Activated T-cell treated with anti-CD3 and anti-CD28 coated beads, Interleukin-2, amount 50 U/mL, for 4 hours (primary cell): ENCODE results near the gene GNAL. TPM values are rescaled to one million over a fixed set of nuclear protein-coding genes. Genes with fewer than 3 reads are reported as not detected.
"Not testable (repeated sequence)": the region's sequence is repeated elsewhere in the genome, so short reads cannot be mapped to it uniquely, and the experiment has no call there.

Experiments
- ATAC-seq, 2 donors: fragments of 200-7000 bp; cut with Tn5 transposase; one replicate each; pipeline ENCODE4 v1.10.0; 2021
- DNase-seq: peaks from one replicate; pipeline ENCODE4 v3.0.0-alpha.2; 2020
- H3K27me3 Mint-ChIP-seq: one replicate; pipeline ENCODE4 v1.8.0; 2021; ENCODE audit warnings: low read depth, mixed read lengths
- H3K36me3 Mint-ChIP-seq: one replicate; pipeline ENCODE4 v1.8.0; 2022; ENCODE audit warnings: mixed read lengths; ENCODE audit not compliant: insufficient read depth
- H3K4me1 Mint-ChIP-seq: one replicate; pipeline ENCODE4 v1.8.0; 2021; ENCODE audit warnings: low read depth, mixed read lengths
- H3K4me3 Mint-ChIP-seq: one replicate; pipeline ENCODE4 v1.8.0; 2021; ENCODE audit warnings: mild to moderate bottlenecking, moderate library complexity, mixed read lengths
- H3K9me3 Mint-ChIP-seq: one replicate; pipeline ENCODE4 v1.8.0; 2021; ENCODE audit warnings: mixed read lengths
- total RNA-seq, 3 donors: library from RNA; stranded (reverse); gene quantifications; one replicate each; pipeline ENCODE4 v1.2.1, GENCODE V29; 2021

Gene GNAL
- total RNA-seq, 3 donors from 2014 or later, result 0.13 to 0.35 (median 0.24) TPM

DNA sequence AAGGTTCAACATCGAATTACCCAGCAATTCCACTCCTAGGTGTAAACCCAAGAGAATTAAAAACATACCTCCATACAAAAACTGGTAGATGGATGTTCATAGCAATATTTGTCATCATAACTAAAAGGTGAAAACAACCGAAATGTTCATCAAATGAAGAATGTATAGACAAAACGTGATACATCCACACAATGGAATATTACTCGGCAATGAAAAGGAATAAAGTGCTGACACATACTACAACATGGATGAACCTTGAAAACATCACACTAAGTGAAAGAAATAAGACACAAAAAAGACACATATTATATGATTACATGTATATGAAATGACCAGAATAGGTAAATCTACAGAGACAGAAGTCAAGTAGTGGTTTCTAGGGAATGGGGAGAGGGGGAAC lies 141.5 kb downstream of the GNAL start:
- no peak overlapping the region for H3K4me3 Mint-ChIP-seq
- peaks cover 2% of the 10 kb centered on the region for H3K27me3 Mint-ChIP-seq
- H3K9me3 Mint-ChIP-seq, result no peaks in the 10 kb centered on the region
- no peaks in the 10 kb centered on the region for H3K4me1 Mint-ChIP-seq
- DNase-seq (no peak), ATAC-seq (no peak)
- H3K36me3 Mint-ChIP-seq, result no peaks in the 10 kb centered on the region

DNA sequence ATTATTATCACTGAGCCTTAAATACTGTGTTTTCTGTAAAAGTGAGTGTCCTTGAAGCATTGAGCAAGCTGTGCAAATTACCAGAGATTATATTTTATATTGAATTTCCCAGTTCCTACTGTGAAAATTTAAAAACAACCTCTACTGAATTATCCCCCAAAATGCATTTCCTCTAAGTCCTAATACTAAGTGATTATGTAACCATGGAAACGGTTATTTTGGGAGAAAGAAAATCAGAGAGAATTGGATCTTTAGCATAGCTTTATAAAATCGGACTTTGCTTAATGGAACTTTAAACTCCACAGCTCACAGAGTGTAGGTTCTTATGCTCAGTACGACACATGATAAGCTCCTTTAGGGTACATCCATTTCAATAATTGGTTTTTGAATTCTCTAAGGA lies 142.9 kb downstream of the GNAL start:
- H3K4me3 Mint-ChIP-seq, result no peak overlapping the region
- H3K27me3 Mint-ChIP-seq, result no peaks in the 10 kb centered on the region
- DNase-seq (no peak), ATAC-seq (no peak)
- H3K36me3 Mint-ChIP-seq, result no peaks in the 10 kb centered on the region
- no peaks in the 10 kb centered on the region for H3K4me1 Mint-ChIP-seq
- no peaks in the 10 kb centered on the region for H3K9me3 Mint-ChIP-seq

DNA sequence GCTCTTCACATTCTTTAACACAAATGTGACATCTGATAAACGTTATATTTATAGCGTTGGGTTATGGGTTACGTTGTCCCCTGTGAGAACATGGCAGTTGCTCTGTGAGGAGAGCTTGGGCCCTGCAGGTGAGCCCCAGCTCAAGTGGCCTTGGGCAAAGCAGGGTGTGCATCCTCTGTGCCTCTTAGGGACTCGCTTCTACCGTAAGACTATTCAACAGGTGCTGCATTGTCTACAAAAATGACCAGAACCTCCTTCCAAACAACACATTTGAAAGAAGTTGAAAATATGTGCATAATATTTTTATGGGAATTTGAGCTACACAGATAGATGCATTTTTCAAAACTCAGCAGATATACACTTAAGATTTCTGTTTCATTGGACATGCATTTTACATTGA lies 145.7 kb downstream of the GNAL start:
- no peak for ATAC-seq
- Mint-ChIP-seq H3K4me3 (no peak overlapping the region), H3K27me3 (no peaks in the 10 kb centered on the region), H3K4me1 (no peaks in the 10 kb centered on the region), H3K9me3 (no peaks in the 10 kb centered on the region), H3K36me3 (no peaks in the 10 kb centered on the region)
- DNase-seq, result no peak

DNA sequence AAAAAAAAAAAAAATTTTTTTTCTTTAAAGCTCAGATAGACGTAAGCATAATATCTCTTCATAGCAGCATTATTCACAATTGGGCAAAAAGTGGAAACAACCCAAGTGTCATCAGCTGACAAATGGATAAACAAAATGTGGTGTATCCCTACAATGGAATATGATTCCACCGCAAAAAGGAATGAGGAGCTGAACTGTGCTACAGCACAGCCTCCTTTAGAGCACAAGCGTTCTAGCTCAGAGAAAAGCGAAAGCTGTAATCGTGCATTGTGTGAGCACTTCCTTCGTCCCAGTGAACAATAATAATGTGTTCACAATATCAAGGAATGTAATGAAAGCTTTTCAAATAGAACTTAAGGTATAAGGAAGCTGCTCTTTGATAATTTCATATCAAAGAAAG lies 150.5 kb downstream of the GNAL start:
- no peak for ATAC-seq
- DNase-seq, result no peak
- H3K9me3 Mint-ChIP-seq, result no peaks in the 10 kb centered on the region
- no peaks in the 10 kb centered on the region for H3K4me1 Mint-ChIP-seq
- H3K27me3 Mint-ChIP-seq, result no peaks in the 10 kb centered on the region
- no peak overlapping the region for H3K4me3 Mint-ChIP-seq
- H3K36me3 Mint-ChIP-seq, result no peaks in the 10 kb centered on the region

DNA sequence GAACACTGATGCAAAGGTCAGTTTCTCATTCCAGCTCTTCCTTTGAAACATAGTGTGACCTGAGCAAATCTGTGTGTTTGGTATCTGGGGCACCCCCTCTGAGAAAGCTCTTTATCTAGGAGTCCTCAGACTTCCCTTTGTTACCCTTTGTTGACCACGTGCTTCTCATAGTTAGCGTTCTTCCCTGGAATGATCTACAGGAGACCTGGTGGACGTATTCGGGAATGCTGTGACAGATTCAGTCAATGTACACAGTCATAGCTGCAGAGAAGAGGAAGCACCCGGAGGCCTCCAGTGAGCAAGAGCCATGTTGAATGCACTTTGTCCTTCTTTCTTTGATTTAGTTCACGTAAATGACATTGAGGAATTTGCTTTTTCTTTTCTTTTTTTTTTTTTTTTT lies 151.4 kb downstream of the GNAL start:
- H3K4me3 Mint-ChIP-seq, result no peak overlapping the region
- H3K36me3 Mint-ChIP-seq, result no peaks in the 10 kb centered on the region
- no peak for DNase-seq
- ATAC-seq, result no peak
- H3K27me3 Mint-ChIP-seq, result no peaks in the 10 kb centered on the region
- H3K9me3 Mint-ChIP-seq, result no peaks in the 10 kb centered on the region
- H3K4me1 Mint-ChIP-seq, result no peaks in the 10 kb centered on the region

DNA sequence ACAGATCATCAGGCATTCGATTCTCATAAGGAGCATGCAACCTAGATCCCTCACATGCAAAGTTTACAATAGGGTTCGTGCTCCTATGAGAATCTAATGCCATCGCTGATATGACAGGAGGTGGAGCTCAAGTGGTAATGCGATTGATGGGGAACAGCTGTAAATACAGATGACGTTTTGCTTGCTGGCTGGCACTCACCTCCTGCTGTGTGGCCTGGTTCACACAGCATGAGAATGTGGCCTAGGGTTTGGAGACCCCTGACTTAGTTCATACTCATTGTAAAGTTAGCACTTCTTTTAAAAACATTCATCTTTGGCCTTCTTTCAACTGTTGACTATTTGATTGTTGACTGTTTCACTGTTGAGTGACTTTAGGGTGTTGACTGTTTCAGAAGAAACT lies 153.5 kb downstream of the GNAL start:
- ATAC-seq (no peak), DNase-seq (no peak)
- Mint-ChIP-seq H3K36me3 (no peaks in the 10 kb centered on the region), H3K9me3 (no peaks in the 10 kb centered on the region), H3K4me1 (no peaks in the 10 kb centered on the region), H3K4me3 (no peak overlapping the region), H3K27me3 (no peaks in the 10 kb centered on the region)

DNA sequence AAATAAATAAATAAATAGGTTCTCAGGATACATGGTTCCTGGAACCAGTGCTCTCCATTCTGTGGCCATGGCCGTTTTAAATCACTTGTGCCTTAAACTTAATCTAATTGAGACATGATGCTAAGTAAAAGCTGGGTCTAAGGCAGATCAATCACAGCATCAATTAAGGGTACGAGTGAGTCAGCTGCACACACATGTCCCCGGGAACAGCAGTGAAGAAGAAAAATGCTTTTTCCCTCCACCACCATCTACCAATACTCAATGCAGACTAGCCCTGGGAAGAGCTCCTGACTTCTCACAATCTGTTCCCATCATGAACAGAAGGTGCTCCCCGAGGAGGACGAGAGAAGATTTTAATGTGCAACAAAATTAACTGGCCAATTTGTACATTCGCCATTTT lies 155.4 kb downstream of the GNAL start:
- no peaks in the 10 kb centered on the region for H3K36me3 Mint-ChIP-seq
- H3K4me1 Mint-ChIP-seq, result peaks cover 3% of the 10 kb centered on the region
- DNase-seq (no peak), ATAC-seq (no peak)
- no peaks in the 10 kb centered on the region for H3K9me3 Mint-ChIP-seq
- H3K27me3 Mint-ChIP-seq, result no peaks in the 10 kb centered on the region
- no peak overlapping the region for H3K4me3 Mint-ChIP-seq

DNA sequence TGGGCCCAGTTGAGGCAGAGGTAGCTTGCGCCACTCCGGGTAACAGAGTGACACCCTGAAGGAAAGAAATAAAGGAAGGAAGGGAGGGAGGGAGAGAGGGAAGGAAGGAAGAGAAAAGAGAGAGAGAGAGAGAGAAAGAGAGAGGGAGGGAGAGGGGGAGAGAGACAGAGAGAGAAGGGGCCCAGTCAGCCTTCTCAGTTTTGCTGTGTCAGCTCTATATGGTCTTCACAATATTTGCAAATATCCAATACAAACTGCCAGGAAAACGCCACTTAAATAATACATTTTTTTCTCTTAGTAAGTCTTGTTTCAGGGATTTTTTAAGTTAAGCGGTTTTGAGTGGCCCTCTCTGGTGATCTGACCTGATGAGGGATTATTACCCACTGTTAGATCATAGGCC lies 156.6 kb downstream of the GNAL start:
- no peaks in the 10 kb centered on the region for H3K36me3 Mint-ChIP-seq
- ATAC-seq, result no peak
- no peaks in the 10 kb centered on the region for H3K9me3 Mint-ChIP-seq
- no peak for DNase-seq
- peaks cover 13% of the 10 kb centered on the region for H3K4me1 Mint-ChIP-seq
- no peaks in the 10 kb centered on the region for H3K27me3 Mint-ChIP-seq
- H3K4me3 Mint-ChIP-seq, result no peak overlapping the region

DNA sequence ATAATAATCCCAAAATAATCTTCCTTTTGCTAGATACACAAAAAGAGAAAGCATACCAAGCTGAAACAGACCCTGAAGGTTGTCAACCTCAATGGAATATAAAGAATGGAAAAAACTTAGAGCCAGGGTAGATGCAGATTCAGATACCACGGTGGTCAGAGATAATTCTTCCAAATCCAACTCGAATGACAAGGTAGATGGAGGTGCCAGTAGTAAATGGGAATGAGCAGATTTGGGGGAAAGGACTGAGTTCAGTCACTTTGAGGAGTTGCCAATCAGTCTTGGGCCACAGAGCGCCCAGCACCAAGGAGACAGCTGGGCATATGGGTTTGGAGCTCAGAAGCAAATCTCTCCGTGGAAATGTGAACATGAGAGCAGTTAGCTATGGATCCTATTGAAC lies 158.7 kb downstream of the GNAL start:
- Mint-ChIP-seq H3K27me3 (no peaks in the 10 kb centered on the region), H3K36me3 (peaks cover 3% of the 10 kb centered on the region), H3K4me3 (no peak overlapping the region), H3K9me3 (no peaks in the 10 kb centered on the region), H3K4me1 (peaks cover 21% of the 10 kb centered on the region)
- DNase-seq, result no peak
- no peak for ATAC-seq

DNA sequence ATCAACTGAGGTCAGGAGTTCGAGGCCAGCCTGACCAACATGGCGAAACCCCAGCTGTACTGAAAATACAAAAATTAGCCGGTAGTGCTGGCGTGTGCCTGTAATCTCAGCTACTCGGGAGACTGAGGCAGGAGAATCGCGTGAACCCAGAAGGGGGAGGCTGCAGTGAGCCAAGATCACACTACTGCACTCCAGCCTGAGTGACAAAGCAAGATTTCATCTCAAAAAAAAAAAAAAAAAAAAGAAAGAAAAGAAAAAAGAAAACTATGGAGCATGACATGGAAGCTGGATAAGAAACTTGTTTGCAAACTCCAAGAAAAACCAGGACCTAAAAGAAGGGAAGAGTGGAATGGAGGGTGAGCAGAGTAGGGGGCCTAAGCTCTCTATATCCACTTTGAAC lies 160.2 kb downstream of the GNAL start:
- no peaks in the 10 kb centered on the region for H3K9me3 Mint-ChIP-seq
- no peak for ATAC-seq
- no peaks in the 10 kb centered on the region for H3K27me3 Mint-ChIP-seq
- no peak overlapping the region for H3K4me3 Mint-ChIP-seq
- peaks cover 32% of the 10 kb centered on the region for H3K4me1 Mint-ChIP-seq
- DNase-seq, result no peak
- H3K36me3 Mint-ChIP-seq, result peaks cover 3% of the 10 kb centered on the region

DNA sequence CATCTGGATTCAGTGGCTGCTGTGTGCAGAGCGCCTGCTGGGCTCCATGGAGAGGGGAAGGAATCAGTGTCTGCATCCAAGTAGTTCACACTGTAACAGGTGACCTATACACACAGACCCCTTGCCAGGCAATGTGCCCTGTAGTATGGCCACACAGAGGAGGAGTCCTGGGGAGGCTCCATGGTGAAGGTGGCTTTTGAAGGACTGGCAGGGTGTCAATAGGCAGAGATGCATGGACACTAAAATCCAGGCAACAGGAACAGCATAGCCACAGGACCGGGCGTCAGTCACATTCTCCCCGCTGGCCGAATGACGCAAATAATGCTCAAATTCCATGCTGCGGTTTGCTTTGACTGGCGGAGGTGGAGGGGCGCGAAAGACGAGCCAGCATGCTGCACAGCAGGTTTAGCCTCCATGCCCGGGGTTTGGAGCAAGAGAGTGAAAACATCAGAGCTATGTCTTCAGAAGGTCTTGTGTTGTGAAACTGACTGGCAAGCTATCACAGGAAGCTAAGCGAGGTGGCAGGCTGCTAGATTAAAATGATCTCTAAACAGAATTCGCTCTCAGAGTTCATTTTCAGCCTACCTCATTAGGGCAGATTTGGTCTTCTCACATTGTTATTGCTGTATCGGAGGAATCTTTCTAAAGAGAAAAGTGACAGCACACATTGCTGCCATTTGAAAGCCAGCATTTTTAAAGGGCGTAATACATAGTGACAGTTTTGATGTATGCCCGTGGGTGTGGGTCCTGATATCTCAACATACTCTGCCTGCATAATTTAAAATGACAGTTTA lies 161.0 kb downstream of the GNAL start:
- H3K4me1 Mint-ChIP-seq, result peaks cover 34% of the 10 kb centered on the region
- DNase-seq, result peak; percentile 34
- H3K9me3 Mint-ChIP-seq, result no peaks in the 10 kb centered on the region
- peak in 1 of 2 donors; percentile 6 for ATAC-seq
- H3K36me3 Mint-ChIP-seq, result peaks cover 3% of the 10 kb centered on the region
- H3K27me3 Mint-ChIP-seq, result no peaks in the 10 kb centered on the region
- peak overlapping the region; percentile 100 for H3K4me3 Mint-ChIP-seq

DNA sequence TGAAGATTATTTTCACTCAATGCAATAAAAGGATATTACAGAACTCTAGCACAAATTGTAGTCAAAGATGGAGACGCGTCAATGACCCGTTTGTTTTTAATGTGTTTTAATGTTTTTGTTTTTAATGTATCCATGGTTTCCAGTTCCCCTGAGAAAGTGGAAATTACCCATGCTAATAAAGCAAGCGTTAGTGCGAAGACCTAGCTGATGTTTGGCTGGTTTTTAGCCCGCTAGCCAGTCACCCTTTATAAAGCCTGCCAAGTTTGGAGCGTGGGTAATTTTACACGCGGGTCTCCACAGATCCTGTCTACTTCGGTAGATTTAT lies 161.7 kb downstream of the GNAL start:
- Mint-ChIP-seq H3K27me3 (no peaks in the 10 kb centered on the region), H3K9me3 (no peaks in the 10 kb centered on the region), H3K4me1 (peaks cover 36% of the 10 kb centered on the region), H3K36me3 (peaks cover 3% of the 10 kb centered on the region), H3K4me3 (peak overlapping the region; percentile 100)
- DNase-seq (no peak), ATAC-seq (peak; percentile 35 to 42)

DNA sequence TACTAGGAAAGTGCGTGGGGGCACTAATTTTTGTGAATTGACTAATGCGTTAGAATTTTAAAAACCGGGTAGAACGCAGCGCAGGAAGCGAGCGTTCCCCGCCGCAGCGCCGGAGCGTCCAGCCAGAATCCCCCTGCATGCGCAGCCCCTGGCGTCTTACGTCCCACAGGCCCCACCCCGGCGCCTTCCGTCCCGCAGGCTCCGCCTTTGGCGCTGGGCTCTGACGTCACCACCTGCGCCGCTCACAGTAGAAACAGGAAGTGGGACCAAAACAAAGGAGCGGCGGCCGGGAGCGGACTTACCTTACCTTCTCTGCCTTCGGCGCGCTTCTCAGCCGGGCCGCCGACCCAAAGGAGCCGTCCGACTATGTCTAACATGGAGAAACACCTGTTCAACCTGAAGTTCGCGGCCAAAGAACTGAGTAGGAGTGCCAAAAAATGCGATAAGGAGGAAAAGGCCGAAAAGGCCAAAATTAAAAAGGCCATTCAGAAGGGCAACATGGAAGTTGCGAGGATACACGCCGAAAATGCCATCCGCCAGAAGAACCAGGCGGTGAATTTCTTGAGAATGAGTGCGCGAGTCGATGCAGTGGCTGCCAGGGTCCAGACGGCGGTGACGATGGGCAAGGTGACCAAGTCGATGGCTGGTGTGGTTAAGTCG lies 162.2 kb downstream of the GNAL start, which contains the start of gene CHMP1B:
Gene CHMP1B, plus strand, starts transcription at position 268 of the 660 bp plus-strand sequence. Its CDS starts 99 bp downstream, at position 367.
- Mint-ChIP-seq H3K27me3 (no peaks in the 10 kb centered on the region), H3K4me3 (peak within 1 kb of the TSS; percentile 100), H3K4me1 (peaks cover 36% of the 10 kb centered on the region), H3K9me3 (no peaks in the 10 kb centered on the region), H3K36me3 (peaks cover 3% of the 10 kb centered on the region)
- DNase-seq (peak; percentile 96), ATAC-seq (peak; percentile 95 to 96)

DNA sequence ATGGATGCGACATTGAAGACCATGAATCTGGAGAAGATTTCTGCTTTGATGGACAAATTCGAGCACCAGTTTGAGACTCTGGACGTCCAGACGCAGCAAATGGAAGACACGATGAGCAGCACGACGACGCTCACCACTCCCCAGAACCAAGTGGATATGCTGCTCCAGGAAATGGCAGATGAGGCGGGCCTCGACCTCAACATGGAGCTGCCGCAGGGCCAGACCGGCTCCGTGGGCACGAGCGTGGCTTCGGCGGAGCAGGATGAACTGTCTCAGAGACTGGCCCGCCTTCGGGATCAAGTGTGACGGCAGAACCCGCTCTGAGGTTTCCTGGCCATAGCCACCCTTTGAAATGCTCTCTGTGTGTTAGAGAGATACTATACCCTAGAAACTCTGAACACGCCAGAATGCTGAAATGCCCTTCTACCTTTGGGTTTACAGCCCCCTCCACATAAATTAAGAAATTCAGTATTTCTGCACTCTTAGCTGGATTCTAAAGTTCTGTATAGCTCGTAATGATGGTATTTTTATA lies 162.8 kb downstream of the GNAL start:
- Mint-ChIP-seq H3K4me1 (peaks cover 36% of the 10 kb centered on the region), H3K9me3 (no peaks in the 10 kb centered on the region)

DNA sequence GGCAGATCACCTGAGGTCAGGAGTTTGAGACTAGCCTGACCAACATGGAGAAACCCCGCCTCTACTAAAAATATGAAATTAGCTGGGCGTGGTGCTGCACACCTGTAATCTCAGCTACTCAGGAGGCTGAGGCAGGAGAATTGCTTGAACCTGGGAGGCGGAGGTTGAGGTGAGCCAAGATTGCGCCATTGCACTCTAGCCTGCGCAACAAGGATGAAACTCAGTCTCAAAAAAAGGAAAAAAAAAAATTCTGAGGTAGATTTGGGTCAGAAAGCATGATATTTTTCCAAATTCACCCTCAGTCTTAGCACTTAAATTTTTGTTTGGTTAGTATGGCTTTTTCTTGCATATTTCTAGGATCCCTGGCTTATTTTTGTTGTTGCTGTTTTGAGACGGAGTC lies 165.5 kb downstream of the GNAL start:
- H3K9me3 Mint-ChIP-seq, H3K4me3 Mint-ChIP-seq: not testable (repeated sequence)

More for the DNA sequence above, 162.8 kb downstream of the GNAL start:
- no peaks in the 10 kb centered on the region for H3K27me3 Mint-ChIP-seq
- H3K36me3 Mint-ChIP-seq, result peaks cover 3% of the 10 kb centered on the region
- DNase-seq (peak; percentile 13), ATAC-seq (peak; percentile 43 to 46)
- peak overlapping the region; percentile 100 for H3K4me3 Mint-ChIP-seq

More for the DNA sequence above, 165.5 kb downstream of the GNAL start:
- not testable (repeated sequence) for ATAC-seq, H3K36me3 Mint-ChIP-seq, DNase-seq, H3K27me3 Mint-ChIP-seq
- H3K4me1 Mint-ChIP-seq, result peaks cover 36% of the 10 kb centered on the region
